Activated effector memory CD4-positive, alpha-beta T cell treated with Interleukin-2 at 50 U/mL for 16 hours (primary cell): ENCODE data around the gene SETDB1.
A peak's percentile ranks its signal among the peaks of the same experiment; 100 is the strongest.
"Not testable (repeated sequence)": the region's sequence is repeated elsewhere in the genome, so short reads cannot be mapped to it uniquely, and the experiment has no call there.

Experiments used
- DNase-seq: peaks from one replicate; pipeline ENCODE4 v3.0.0-alpha.2; 2020

The SETDB1 gene

GRCh38 chr1:150926097-150926741, at the start of gene SETDB1:
SETDB1 (plus strand) TSS chr1:150926363; CDS start chr1:150927715, 1,352 bp downstream.
- peak; percentile 84 for DNase-seq

GRCh38 chr1:150878931-150879330, 47.2 kb upstream of the SETDB1 start:
- not testable (repeated sequence) for DNase-seq

- no peak for DNase-seq
Measured at GRCh38 chr1:150881331-150882070, 44.7 kb upstream of the SETDB1 start.

- not testable (repeated sequence) for DNase-seq
Measured at GRCh38 chr1:150883121-150883520, 43.0 kb upstream of the SETDB1 start.

GRCh38 chr1:150887018-150887417, 39.1 kb upstream of the SETDB1 start, which contains the start of gene CTXND2:
CTXND2 (plus strand) TSS chr1:150887136; CDS start chr1:150912315, 25,179 bp downstream.
- DNase-seq: no peak

GRCh38 chr1:150888727-150889126, 37.4 kb upstream of the SETDB1 start:
- DNase-seq: no peak

GRCh38 chr1:150890033-150890416, 36.1 kb upstream of the SETDB1 start:
- DNase-seq: no peak

- DNase-seq: no peak
Measured at GRCh38 chr1:150893336-150893913, 32.7 kb upstream of the SETDB1 start.

GRCh38 chr1:150895618-150896017, 30.5 kb upstream of the SETDB1 start:
- no peak for DNase-seq

GRCh38 chr1:150899795-150900194, 26.4 kb upstream of the SETDB1 start:
- not testable (repeated sequence) for DNase-seq

- no peak for DNase-seq
Measured at GRCh38 chr1:150902346-150902745, 23.8 kb upstream of the SETDB1 start.

- DNase-seq: no peak
Measured at GRCh38 chr1:150902751-150903150, 23.4 kb upstream of the SETDB1 start.

- DNase-seq: no peak
Measured at GRCh38 chr1:150905301-150905700, 20.9 kb upstream of the SETDB1 start.

GRCh38 chr1:150906329-150906728, 19.8 kb upstream of the SETDB1 start:
- DNase-seq: no peak

- no peak for DNase-seq
Measured at GRCh38 chr1:150906813-150907212, 19.4 kb upstream of the SETDB1 start.

- no peak for DNase-seq
Measured at GRCh38 chr1:150909585-150910180, 16.5 kb upstream of the SETDB1 start.

GRCh38 chr1:150912623-150913022, 13.5 kb upstream of the SETDB1 start:
- DNase-seq: no peak

- no peak for DNase-seq
Measured at GRCh38 chr1:150917387-150917786, 8.8 kb upstream of the SETDB1 start.

- peak; percentile 53 for DNase-seq
Measured at GRCh38 chr1:150922519-150922975, 3.6 kb upstream of the SETDB1 start.

GRCh38 chr1:150925080-150925479, 1.1 kb upstream of the SETDB1 start:
- DNase-seq: no peak

GRCh38 chr1:150927624-150928023, 1.5 kb downstream of the SETDB1 start:
- DNase-seq: no peak

- no peak for DNase-seq
Measured at GRCh38 chr1:150928286-150928685, 2.1 kb downstream of the SETDB1 start.

- not testable (repeated sequence) for DNase-seq
Measured at GRCh38 chr1:150928775-150929174, 2.6 kb downstream of the SETDB1 start.
